Measurements from ENCODE around the gene PRRT2. TPM values are rescaled to one million over a fixed set of nuclear protein-coding genes. Genes with fewer than 3 reads are reported as not detected.
A peak's percentile ranks its signal among the peaks of the same experiment; 100 is the strongest.

The PRRT2 gene
- total and polyA plus RNA-seq, 2 donors (not counting 3 experiments of a cell fraction or from before 2014, with no cell fraction given), result 3.3 TPM

- CTCF ChIA-PET, result no interaction called here
- Histone ChIP-seq H3K27me3 (ENCODE audit: control insufficient read depth in 2 of 2, insufficient read depth in 2 of 2, low read length in 2 of 2) (no peaks in the 10 kb centered on the region), H3K9me3 (replicated peaks; ENCODE audit: control insufficient read depth, insufficient read depth, low read length) (no peaks in the 10 kb centered on the region), H3K4me1 (ENCODE audit: control insufficient read depth, extremely low read depth, insufficient read depth, low read length) (peaks cover 37% of the 10 kb centered on the region), H3K27ac (ENCODE audit: insufficient read depth, low read depth, low read length) (no peak overlapping the region), H3K4me2 (ENCODE audit: insufficient read depth, low read length) (peak overlapping the region; percentile 49), H3K9ac (replicated peaks; ENCODE audit: extremely low read depth, insufficient read depth, low read length) (no peak overlapping the region), H2AFZ (ENCODE audit: low read depth, low read length) (no peak overlapping the region), H3K4me3 (replicated peaks in 1 of 3; ENCODE audit: insufficient read depth in 1 of 3, low read depth in 1 of 3, low read length in 3 of 3) (no peak overlapping the region), H3K9me1 (replicated peaks; ENCODE audit: control insufficient read depth, extremely low read depth, insufficient read depth, low read length) (no peaks in the 10 kb centered on the region), H4K20me1 (replicated peaks; ENCODE audit: control insufficient read depth, extremely low read depth, insufficient read depth, low read length) (no peaks in the 10 kb centered on the region), H3K36me3 (ENCODE audit: control insufficient read depth in 2 of 2, extremely low read depth in 1 of 2, insufficient read depth in 2 of 2, low read length in 2 of 2) (peaks cover 0 to 11% of the 10 kb centered on the region in 2 experiments), H3K79me2 (ENCODE audit: control insufficient read depth, insufficient read depth, low read length) (peaks cover 18% of the 10 kb centered on the region)
- FAIRE-seq (no peak), DNase-seq (ENCODE audit: low read depth, low spot score) (no peak)
- dilution Hi-C loops (cut with MboI; ENCODE audit: extremely low pct_ligation_motif_present, low sequenced_read_pairs), result no loop called here
- TF ChIP-seq MAX (IDR thresholded peaks at IDR 0.05; ENCODE audit: insufficient read depth, insufficient read length) (no peak), JUN (IDR thresholded peaks at IDR 0.05; ENCODE audit: borderline replicate concordance, insufficient read depth, insufficient read length, low read depth) (no peak), MYC (IDR thresholded peaks at IDR 0.05; ENCODE audit: low read depth, low read length) (no peak), GATA2 (IDR thresholded peaks at IDR 0.05; ENCODE audit: insufficient read depth, insufficient read length, low read depth, low read length) (no peak), POLR2AphosphoS5 (IDR thresholded peaks at IDR 0.05; ENCODE audit: insufficient read depth, low read depth, low read length) (no peak), CTCF (IDR thresholded peaks at IDR 0.05; ENCODE audit: extremely low read depth in 1 of 2, insufficient read depth in 1 of 2, low read depth in 1 of 2, low read length in 2 of 2) (no peak), EZH2 (IDR thresholded peaks at IDR 0.05; ENCODE audit: borderline replicate concordance, low read depth, low read length, severe bottlenecking) (no peak), POLR2A (IDR thresholded peaks at IDR 0.05; ENCODE audit: low read depth, low read length) (no peak), FOS (IDR thresholded peaks at IDR 0.05; ENCODE audit: borderline replicate concordance, insufficient read depth, low read length) (no peak)
- no TSS peak for BruUV-seq (replicated peaks)
- POLR2A ChIA-PET, result no interaction called here
- intact Hi-C loops (cut with micrococcal nuclease), result no loop called here
Observed at GRCh38 chr16:29814592-29814991, 2.6 kb downstream of the PRRT2 start.

Data from endothelial cell of umbilical vein (primary cell).